ENCODE data around the gene SULT1A2.
A peak's percentile ranks its signal among the peaks of the same experiment; 100 is the strongest.
"Not testable (repeated sequence)": the region's sequence is repeated elsewhere in the genome, so short reads cannot be mapped to it uniquely, and the experiment has no call there.

The SULT1A2 gene

GRCh38 chr16:28554634-28555423, 42.0 kb downstream of the SULT1A2 start:
- DNase-seq = no peak

- peak; percentile 84 for DNase-seq
Measured at GRCh38 chr16:28553776-28554633, 42.8 kb downstream of the SULT1A2 start, which contains the start of gene SGF29. SGF29 (plus strand) TSS chr16:28553920; CDS start chr16:28581070, 27,150 bp downstream.

- DNase-seq = peak; percentile 9
Measured at GRCh38 chr16:28549301-28549899, 47.5 kb downstream of the SULT1A2 start.

GRCh38 chr16:28548306-28548802, 48.5 kb downstream of the SULT1A2 start:
- DNase-seq = no peak

- DNase-seq = no peak
Measured at GRCh38 chr16:28546626-28547025, 50.2 kb downstream of the SULT1A2 start.

GRCh38 chr16:28545964-28546363, 50.9 kb downstream of the SULT1A2 start:
- DNase-seq = not testable (repeated sequence)

- no peak for DNase-seq
Measured at GRCh38 chr16:28544998-28545397, 51.9 kb downstream of the SULT1A2 start.

- DNase-seq = no peak
Measured at GRCh38 chr16:28543072-28543471, 53.8 kb downstream of the SULT1A2 start.

- DNase-seq = no peak
Measured at GRCh38 chr16:28542646-28543045, 54.2 kb downstream of the SULT1A2 start.

Measured in kidney glomerular epithelial cell (primary cell).